HepG2 (cell line): ENCODE measurements around the gene ASAP2. TPM values are rescaled to one million over a fixed set of nuclear protein-coding genes. Genes with fewer than 3 reads are reported as not detected.

Experiments
- ATAC-seq: fragments of 200-7000 bp; cut with Tn5 transposase; 3 replicates; pipeline ENCODE4 v1.9.1; 2020; ENCODE audit warnings: mild to moderate bottlenecking, moderate library complexity
- BruUV-seq: library from RNA; stranded (reverse); fragments of 400-500 nt; replicated peaks from 2 replicates; lab custom pipeline; 2021; lab: Mats Ljungman, UMichigan
- CTCF ChIA-PET: fragments of 300-600 bp; formaldehyde crosslinking; extraction: SDS; loops from one replicate; lab custom pipeline; 2021; ENCODE audit warnings: low total read pairs, inconsistent platforms, low intra/inter-chr PET ratio; lab: Yijun Ruan, JAX
- POLR2A ChIA-PET: fragments of 350-600 bp; sonication (Branson Sonifier 250); formaldehyde crosslinking; loops from one replicate; lab custom pipeline; 2020; ENCODE audit warnings: antibody characterized with exemption, inconsistent platforms; lab: Yijun Ruan, JAX
- DNase-seq: peaks from one replicate; pipeline ENCODE4 v3.0.0-alpha.2; 2015; ENCODE audit warnings: low spot score
- FAIRE-seq: peaks from 3 replicates; lab custom pipeline; 2011; peaks lifted over from hg19 to GRCh38; lab: Jason Lieb, UNC
- H2AFZ ChIP-seq: one replicate; pipeline ENCODE4 v1.6.1; 2011; ENCODE audit warnings: low read length, inconsistent platforms
- H3K27ac ChIP-seq: fragments of 300-600 bp; 3 replicates; pipeline ENCODE4 v1.8.0; 2011; ENCODE audit warnings: mixed run types, mild to moderate bottlenecking, mixed read lengths, low read length, inconsistent platforms; ENCODE audit not compliant: insufficient read depth; ENCODE audit errors: extremely low read length
- H3K27me3 ChIP-seq, 2 experiments: fragments of 200-600 bp in 1 of 2; 2 replicates in 1 of 2; 3 replicates in 1 of 2; pipeline versions ENCODE4 v1.6.0 to v1.8.0; 2011; ENCODE audit warnings: low read length in 2 of 2, mild to moderate bottlenecking in 2 of 2, moderate library complexity in 2 of 2, inconsistent platforms in 1 of 2; ENCODE audit not compliant: insufficient read depth in 2 of 2, control insufficient read depth in 1 of 2
- H3K36me3 ChIP-seq, 2 experiments: fragments of 200-600 bp in 1 of 2; replicated peaks in 1 of 2; 2 replicates in 1 of 2; 3 replicates in 1 of 2; pipeline versions ENCODE4 v1.5.1 to v1.8.0; 2011; ENCODE audit warnings: low read length in 2 of 2, inconsistent platforms in 1 of 2; ENCODE audit not compliant: insufficient read depth in 2 of 2, control insufficient read depth in 1 of 2
- H3K4me1 ChIP-seq: 2 replicates; pipeline ENCODE4 v1.5.1; 2012; ENCODE audit warnings: low read length, inconsistent platforms; ENCODE audit not compliant: insufficient read depth
- H3K4me2 ChIP-seq: 2 replicates; pipeline ENCODE4 v1.6.0; 2011; ENCODE audit warnings: low read depth, low read length, inconsistent platforms
- H3K4me3 ChIP-seq, 3 experiments: fragments of 200-600 bp in 1 of 3; sonication (generic), shearing (Covaris generic) in 1 of 3; replicated peaks in 1 of 3; 2 replicates each; pipeline ENCODE4 v1.5.1; 2011 to 2016; ENCODE audit warnings: low read length in 3 of 3, inconsistent platforms in 2 of 3, low read depth in 2 of 3, mild to moderate bottlenecking in 2 of 3, control low read depth in 1 of 3, mixed read lengths in 1 of 3; ENCODE audit not compliant: insufficient read depth in 1 of 3
- H3K79me2 ChIP-seq: one replicate; pipeline ENCODE4 v1.6.1; 2011; ENCODE audit warnings: low read length, inconsistent platforms; ENCODE audit not compliant: insufficient read depth
- H3K9ac ChIP-seq: 2 replicates; pipeline ENCODE4 v1.6.0; 2011; ENCODE audit warnings: mild to moderate bottlenecking, low read depth, low read length, inconsistent platforms; ENCODE audit not compliant: insufficient read depth
- H3K9me3 ChIP-seq: 2 replicates; pipeline ENCODE4 v1.5.1; 2012; ENCODE audit warnings: mild to moderate bottlenecking, low read length
- H4K20me1 ChIP-seq: 2 replicates; pipeline ENCODE4 v1.6.0; 2011; ENCODE audit warnings: inconsistent platforms, mild to moderate bottlenecking, low read length, moderate library complexity; ENCODE audit not compliant: insufficient read depth
- KDM3A ChIP-seq: IDR thresholded peaks from 2 replicates; pipeline ENCODE4 v1.6.1; 2018; ENCODE audit warnings: low read depth, missing compliant biosample characterization
- MZF1 ChIP-seq: sonication (generic); formaldehyde crosslinking; IDR thresholded peaks from 2 replicates; pipeline ENCODE4 v1.8.1; 2023; ENCODE audit warnings: mild to moderate bottlenecking, missing genetic modification reagents, borderline replicate concordance
- SMC3 ChIP-seq: IDR thresholded peaks from 2 replicates; pipeline ENCODE4 v1.6.1; 2011; ENCODE audit warnings: low read length, improper control_type of control experiment
- STAT5B ChIP-seq: sonication (generic); formaldehyde crosslinking; IDR thresholded peaks from 2 replicates; pipeline ENCODE4 v1.4.0; 2020; ENCODE audit warnings: missing genetic modification reagents
- ZBTB3 ChIP-seq: sonication (generic); formaldehyde crosslinking; IDR thresholded peaks from 2 replicates; pipeline ENCODE4 v1.4.0; 2020; ENCODE audit warnings: low read depth, mild to moderate bottlenecking, moderate library complexity, missing genetic modification reagents, borderline replicate concordance
- ZBTB42 ChIP-seq: sonication (generic); formaldehyde crosslinking; IDR thresholded peaks from 2 replicates; pipeline ENCODE4 v1.5.0; 2020; ENCODE audit warnings: mild to moderate bottlenecking, missing genetic modification reagents
- ZFP41 ChIP-seq: sonication (generic); formaldehyde crosslinking; IDR thresholded peaks from 2 replicates; pipeline ENCODE4 v1.4.0; 2020; ENCODE audit warnings: mild to moderate bottlenecking, missing genetic modification reagents, borderline replicate concordance
- ZKSCAN5 ChIP-seq: sonication (generic); formaldehyde crosslinking; IDR thresholded peaks from 2 replicates; pipeline ENCODE4 v1.5.1; 2020; ENCODE audit warnings: mild to moderate bottlenecking, missing genetic modification reagents
- ZKSCAN8 ChIP-seq: IDR thresholded peaks from 2 replicates; pipeline ENCODE4 v1.6.1; 2016; ENCODE audit warnings: borderline replicate concordance, missing genetic modification reagents, missing compliant biosample characterization
- ZMYM4 ChIP-seq: sonication (generic); formaldehyde crosslinking; IDR thresholded peaks from 2 replicates; pipeline ENCODE4 v1.8.1; 2023; ENCODE audit warnings: mild to moderate bottlenecking, missing genetic modification reagents
- ZNF20 ChIP-seq: sonication (generic); formaldehyde crosslinking; IDR thresholded peaks from 2 replicates; pipeline ENCODE4 v1.4.0; 2020; ENCODE audit warnings: mild to moderate bottlenecking, moderate library complexity, missing genetic modification reagents
- ZNF567 ChIP-seq: sonication (generic); formaldehyde crosslinking; IDR thresholded peaks from 2 replicates; pipeline ENCODE4 v1.8.1; 2023; ENCODE audit warnings: mild to moderate bottlenecking, missing genetic modification reagents, borderline replicate concordance
- ZNF747 ChIP-seq: sonication (generic); formaldehyde crosslinking; IDR thresholded peaks from 2 replicates; pipeline ENCODE4 v1.8.1; 2023; ENCODE audit warnings: missing genetic modification reagents, mild to moderate bottlenecking, borderline replicate concordance
- WGBS: methylation state at CpG from one replicate; pipeline ENCODE4 v1.1.6; 2017; ENCODE audit warnings: low lambda C conversion rate; 5-methylcytosine and 5-hydroxymethylcytosine counted together
- in situ Hi-C: cut with HindIII; loops from 2 replicates; pipeline ENCODE4 v1.10.0; 2017; ENCODE audit warnings: low pct_unique_long_range_greater_than_20kb; ENCODE audit not compliant: extremely low pct_ligation_motif_present
- intact Hi-C: fragments of 100-400 bp; cut with micrococcal nuclease; formaldehyde crosslinking; loops from one replicate; pipeline ENCODE4 v1.10.0; 2022; ENCODE audit not compliant: unreplicated experiment
- polyA plus RNA-seq, 8 experiments: library from polyadenylated mRNA; depleted of rRNA in 3 of 8; stranded (reverse) in 7 of 8; unstranded in 1 of 8; fragments of >200 nt; fragmentation: Illumina TruSeq in 4 of 8; extraction: Trizol in 4 of 8; gene quantifications; 2 replicates each; pipeline versions ENCODE4 v1.2.1 to v1.2.3, GENCODE V29; 2011 to 2016; ENCODE audit warnings: low read depth in 4 of 8, missing spikeins in 1 of 8, mixed read lengths in 1 of 8; ENCODE audit not compliant: insufficient read depth in 1 of 8
- total RNA-seq, 5 experiments: library from RNA; depleted of rRNA; stranded (reverse); fragments of >200 nt; fragmentation: Illumina TruSeq; extraction: Trizol; gene quantifications; 2 replicates each; pipeline ENCODE4 v1.2.3, GENCODE V29; 2016; ENCODE audit warnings: low read depth in 1 of 5
- TF ChIP-seq, protein P1 (sequence below): sonication (generic); formaldehyde crosslinking; IDR thresholded peaks from 2 replicates; pipeline ENCODE4 v1.8.1; 2023; ENCODE audit warnings: mild to moderate bottlenecking, missing genetic modification reagents, borderline replicate concordance
- TF ChIP-seq, protein P2 (sequence below): sonication (generic); formaldehyde crosslinking; IDR thresholded peaks from 2 replicates; pipeline ENCODE4 v1.5.0; 2020; ENCODE audit warnings: mild to moderate bottlenecking, missing genetic modification reagents

ASAP2 gene
- total and polyA plus RNA-seq, 2 of the 13 experiments (the other 11 are each of a cell fraction or from before 2014, with no cell fraction given), result 7.3 to 22.3 TPM

DNA sequence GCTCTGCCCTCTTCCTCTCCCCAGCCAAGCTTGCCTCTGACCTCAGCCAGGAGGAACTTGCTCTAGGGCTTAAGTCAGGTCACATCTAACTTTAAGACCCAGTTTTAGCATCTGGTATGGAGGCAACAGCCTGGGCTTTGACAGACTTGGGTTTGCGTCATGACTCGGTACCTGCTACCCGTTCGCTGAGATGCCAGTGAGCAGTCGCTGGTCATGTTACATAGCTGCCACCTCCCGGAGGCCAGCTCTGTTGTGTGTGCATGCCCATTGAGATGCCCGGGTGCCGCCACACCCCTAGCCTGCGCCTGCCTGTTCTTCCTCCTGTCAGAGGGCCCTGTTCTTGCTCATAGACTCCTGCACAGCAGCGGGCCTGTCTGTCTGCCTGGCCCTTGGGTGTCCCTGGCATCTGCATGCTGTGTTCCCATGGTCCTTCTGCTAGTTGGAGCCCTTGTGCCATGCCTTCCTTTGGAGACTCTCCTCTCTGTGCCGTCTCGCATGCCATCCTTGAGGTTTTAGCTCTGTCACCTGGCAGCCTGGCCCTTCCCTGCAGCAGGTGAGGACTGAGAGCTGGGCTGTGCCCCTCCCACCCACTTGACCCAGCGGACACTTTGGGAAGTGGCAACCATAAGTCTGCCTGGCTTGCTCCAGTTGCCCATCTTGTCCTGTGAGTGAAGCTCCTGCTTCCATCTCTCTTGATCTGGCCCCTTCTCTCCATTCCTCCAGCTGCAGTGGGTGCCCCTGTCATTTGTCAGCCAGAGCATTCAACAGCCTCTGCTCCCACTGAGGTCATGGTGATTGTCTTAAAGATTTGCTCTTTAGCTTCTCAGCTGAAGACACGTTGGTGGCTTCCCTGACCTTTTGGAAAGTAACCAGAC lies 24.9 kb downstream of the ASAP2 start:
- H3K9ac ChIP-seq, result no peak overlapping the region
- CTCF ChIA-PET, result no interaction called here
- H3K4me3 ChIP-seq, result peak overlapping the region in 1 of 3 experiments; percentile 36; a peak in 2 of 6 replicates
- no peak for ATAC-seq
- H3K4me2 ChIP-seq, result peak overlapping the region; percentile 92
- H3K9me3 ChIP-seq, result no peaks in the 10 kb centered on the region
- H3K79me2 ChIP-seq, result peaks cover 28% of the 10 kb centered on the region
- FAIRE-seq, result no peak
- H3K27me3 ChIP-seq, result no peaks in the 10 kb centered on the region
- no peaks in the 10 kb centered on the region for H4K20me1 ChIP-seq
- no peaks in the 10 kb centered on the region for H3K36me3 ChIP-seq
- H2AFZ ChIP-seq, result no peak overlapping the region
- in situ Hi-C loops, result no loop called here
- BruUV-seq, result no TSS peak
- POLR2A ChIA-PET, result interaction anchor here (1.0 to 4.7 kb wide), 2 partner anchors 25 to 65 kb away, joined by 6 to 92 read pairs; partner anchors contain the start of gene ASAP2
- intact Hi-C loops, result no loop called here
- H3K4me1 ChIP-seq, result peaks cover 87% of the 10 kb centered on the region
- 82% methylated on average over 14 of the region's 14 CpGs for WGBS
- no peak for DNase-seq
- H3K27ac ChIP-seq, result no peak overlapping the region
- no peak for TF ChIP-seq ZNF20 (CRISPR knock-in tag)
- TF ChIP-seq, protein P1, sequence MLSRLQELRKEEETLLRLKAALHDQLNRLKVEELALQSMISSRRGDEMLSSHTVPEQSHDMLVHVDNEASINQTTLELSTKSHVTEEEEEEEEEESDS, result 0 out of 2 replicates have a peak, but pooled peaks have one; percentile 5
- no peak for TF ChIP-seq ZKSCAN5
- TF ChIP-seq MZF1, result 0 out of 2 replicates have a peak, but pooled peaks have one; percentile 28
- TF ChIP-seq ZBTB42 (CRISPR knock-in tag), result no peak
- TF ChIP-seq, protein P2, sequence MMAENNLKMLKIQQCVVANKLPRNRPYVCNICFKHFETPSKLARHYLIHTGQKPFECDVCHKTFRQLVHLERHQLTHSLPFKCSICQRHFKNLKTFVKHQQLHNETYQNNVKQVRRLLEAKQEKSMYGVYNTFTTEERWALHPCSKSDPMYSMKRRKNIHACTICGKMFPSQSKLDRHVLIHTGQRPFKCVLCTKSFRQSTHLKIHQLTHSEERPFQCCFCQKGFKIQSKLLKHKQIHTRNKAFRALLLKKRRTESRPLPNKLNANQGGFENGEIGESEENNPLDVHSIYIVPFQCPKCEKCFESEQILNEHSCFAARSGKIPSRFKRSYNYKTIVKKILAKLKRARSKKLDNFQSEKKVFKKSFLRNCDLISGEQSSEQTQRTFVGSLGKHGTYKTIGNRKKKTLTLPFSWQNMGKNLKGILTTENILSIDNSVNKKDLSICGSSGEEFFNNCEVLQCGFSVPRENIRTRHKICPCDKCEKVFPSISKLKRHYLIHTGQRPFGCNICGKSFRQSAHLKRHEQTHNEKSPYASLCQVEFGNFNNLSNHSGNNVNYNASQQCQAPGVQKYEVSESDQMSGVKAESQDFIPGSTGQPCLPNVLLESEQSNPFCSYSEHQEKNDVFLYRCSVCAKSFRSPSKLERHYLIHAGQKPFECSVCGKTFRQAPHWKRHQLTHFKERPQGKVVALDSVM (CRISPR knock-in tag), result no peak
- TF ChIP-seq ZMYM4 (CRISPR knock-in tag), result no peak
- no peak for TF ChIP-seq ZBTB3 (CRISPR knock-in tag)
- no peak for TF ChIP-seq ZFP41 (CRISPR knock-in tag)
- TF ChIP-seq SMC3, result no peak
- no peak for TF ChIP-seq ZKSCAN8 (CRISPR knock-in tag)
- TF ChIP-seq STAT5B (CRISPR knock-in tag), result no peak
- no peak for TF ChIP-seq ZNF567 (CRISPR knock-in tag)
- TF ChIP-seq ZNF747, result no peak
- TF ChIP-seq KDM3A (CRISPR knock-in tag), result no peak
